Stimulated activated CD8-positive, alpha-beta memory T cell treated with anti-CD3 and anti-CD28 coated beads, Interleukin-2, amount 100 ng/mL, for 1 hour (primary cell): ENCODE measurements around the gene RCHY1.
"Not testable (repeated sequence)": the region's sequence is repeated elsewhere in the genome, so short reads cannot be mapped to it uniquely, and the experiment has no call there.

Source experiments
- DNase-seq, 2 donors: peaks; one replicate each; pipeline ENCODE4 v3.0.0-alpha.2; 2020; ENCODE audit warnings: low read depth in 2 of 2

RCHY1 gene

DNA sequence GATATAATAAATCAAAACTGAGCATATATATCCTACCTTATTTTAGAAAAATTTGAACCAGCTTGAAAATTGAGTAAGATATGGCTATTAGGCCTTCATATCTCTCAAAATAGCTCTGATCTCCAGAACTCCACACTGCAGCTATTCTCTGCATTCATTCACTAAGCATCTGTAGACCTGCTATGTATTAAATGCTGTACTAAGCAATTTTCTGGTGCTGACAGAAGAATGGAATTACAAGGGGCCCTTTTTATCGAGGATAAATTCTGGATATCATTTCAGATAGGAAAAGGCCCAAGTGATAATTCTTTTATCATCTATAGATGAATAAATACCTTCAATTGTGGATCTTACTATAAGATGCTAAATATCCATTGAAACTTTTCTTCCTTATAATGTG lies 1.9 kb upstream of the RCHY1 start:
- DNase-seq = no peak

DNA sequence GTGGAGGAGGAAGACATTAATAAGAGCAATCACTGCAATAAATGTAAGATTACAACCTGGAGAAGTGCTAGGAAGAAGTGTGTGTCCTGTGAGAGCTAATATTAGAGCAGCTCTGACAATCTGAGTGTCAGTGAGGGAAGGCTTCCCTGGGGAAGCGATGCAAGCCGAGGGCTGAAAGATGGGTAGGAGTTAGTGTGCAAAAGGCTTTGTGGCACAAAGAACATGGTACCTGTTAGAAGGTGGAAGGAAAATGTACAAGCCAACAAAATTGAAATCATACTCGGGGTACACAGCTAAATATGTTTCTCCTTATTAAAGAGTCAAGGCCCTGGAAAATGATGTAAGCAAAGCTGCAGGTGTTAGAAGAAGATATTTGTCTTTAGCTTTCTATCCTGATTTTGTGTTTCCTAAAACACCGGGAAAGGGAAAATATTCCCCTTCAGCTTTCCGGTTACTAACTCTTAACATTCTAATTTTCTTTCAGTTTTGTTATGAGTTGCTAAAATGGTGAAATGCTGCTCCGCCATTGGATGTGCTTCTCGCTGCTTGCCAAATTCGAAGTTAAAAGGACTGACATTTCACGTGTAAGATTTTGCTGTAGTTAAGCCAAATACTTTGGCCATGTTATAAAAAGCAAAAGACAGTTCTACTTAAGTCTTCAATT lies 878 bp upstream of the RCHY1 start:
- no peak for DNase-seq

DNA sequence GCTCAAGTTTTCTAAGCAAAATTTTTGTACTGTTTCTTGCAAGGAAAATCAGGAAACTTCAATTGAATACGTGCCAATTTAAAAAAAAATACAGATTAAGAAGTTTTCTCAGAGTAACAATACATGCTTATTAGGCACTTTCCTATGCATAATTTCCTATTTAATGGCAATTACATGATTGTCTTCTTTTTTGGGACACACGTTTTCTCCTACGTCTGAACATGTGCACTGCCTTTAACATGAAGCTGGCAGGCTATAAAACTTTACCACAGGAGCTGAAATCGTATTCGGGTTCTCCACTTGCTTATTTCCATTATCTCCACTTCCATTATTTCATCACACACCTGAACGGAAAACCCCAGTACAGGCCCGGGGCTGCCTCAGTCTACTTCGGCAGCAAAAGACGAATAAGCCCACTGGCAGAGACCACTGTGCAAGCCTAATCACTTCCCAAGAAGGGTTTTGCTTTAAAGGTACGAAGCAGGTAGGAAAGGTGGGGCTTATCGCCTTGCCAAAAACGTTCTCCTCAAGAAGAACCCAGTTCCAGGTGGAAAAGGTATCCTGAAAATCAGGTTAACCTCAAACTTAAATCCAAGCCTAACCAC lies 575 bp downstream of the RCHY1 start:
- no peak for DNase-seq

DNA sequence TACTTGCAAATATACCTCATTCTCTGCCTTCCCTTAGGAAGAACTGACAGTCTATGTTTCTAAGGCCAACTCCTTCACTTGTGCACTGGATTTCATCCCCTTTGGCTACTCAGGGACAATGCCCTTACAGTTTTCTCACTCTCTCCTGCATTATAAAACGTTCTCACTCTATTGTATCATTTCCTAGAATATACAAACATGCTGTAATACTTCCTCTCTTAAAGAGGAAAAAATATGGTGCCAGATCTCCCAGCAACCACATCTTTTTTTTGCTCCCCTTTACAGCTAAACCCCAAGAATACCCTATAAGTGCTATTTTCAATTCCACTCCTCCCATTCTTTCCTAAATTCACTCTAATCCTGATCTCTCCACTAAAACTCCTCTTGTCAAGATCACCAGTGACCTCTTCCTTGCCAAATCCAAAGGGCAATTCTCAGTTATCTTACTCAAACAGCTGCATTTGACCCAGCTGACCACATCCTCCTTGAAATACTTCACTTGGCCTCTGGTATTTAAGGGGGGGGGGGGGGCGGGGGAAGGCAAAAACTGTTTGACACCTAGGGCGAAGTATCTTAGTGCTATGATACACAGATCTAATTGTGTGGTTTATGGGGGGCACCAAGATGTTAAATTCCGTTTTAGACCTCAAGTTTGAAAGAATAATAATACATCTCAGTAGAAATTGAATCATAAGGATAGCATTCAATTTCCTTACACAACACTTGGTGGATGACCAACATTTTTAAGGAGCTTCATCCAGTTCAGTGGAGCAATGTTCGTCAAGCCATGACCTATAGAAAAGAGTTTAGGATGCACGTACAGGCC lies 1.6 kb downstream of the RCHY1 start:
- no peak for DNase-seq

DNA sequence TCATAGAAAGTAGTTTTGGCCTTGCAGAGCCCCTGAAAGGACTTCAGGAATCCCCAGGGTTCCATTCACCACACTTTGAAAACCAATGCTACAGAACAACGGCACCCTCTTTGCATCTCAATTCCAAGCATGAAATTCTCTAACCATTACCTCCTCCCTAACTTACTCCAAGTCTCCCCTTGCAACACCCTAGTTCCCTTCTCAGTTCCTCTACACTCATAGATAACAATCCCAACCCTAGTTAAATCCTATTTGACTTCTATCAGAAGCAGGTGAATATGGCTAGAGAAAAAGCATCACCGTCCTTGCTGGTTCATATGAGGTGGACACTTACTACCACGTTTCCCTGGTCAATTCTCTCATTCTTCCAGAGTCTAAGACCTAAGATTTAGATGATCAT lies 2.4 kb downstream of the RCHY1 start:
- no peak for DNase-seq

DNA sequence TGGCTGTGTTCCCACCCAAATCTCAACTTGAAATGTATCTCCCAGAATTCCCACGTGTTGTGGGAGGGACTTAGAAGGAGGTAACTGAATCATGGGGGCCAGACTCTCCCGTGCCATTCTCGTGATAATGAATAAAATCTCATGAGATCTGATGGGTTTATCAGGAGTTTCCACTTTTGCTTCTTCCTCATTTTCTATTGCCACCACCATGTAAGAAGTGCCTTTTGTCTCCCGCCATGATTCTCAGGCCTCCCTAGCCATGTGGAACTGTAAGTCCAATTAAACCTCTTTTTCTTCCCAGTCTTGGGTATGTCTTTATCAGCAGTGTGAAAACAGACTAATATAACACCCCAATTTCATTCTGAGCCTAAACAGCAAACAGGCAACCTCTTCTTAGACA lies 4.6 kb downstream of the RCHY1 start:
- DNase-seq = not testable (repeated sequence)

DNA sequence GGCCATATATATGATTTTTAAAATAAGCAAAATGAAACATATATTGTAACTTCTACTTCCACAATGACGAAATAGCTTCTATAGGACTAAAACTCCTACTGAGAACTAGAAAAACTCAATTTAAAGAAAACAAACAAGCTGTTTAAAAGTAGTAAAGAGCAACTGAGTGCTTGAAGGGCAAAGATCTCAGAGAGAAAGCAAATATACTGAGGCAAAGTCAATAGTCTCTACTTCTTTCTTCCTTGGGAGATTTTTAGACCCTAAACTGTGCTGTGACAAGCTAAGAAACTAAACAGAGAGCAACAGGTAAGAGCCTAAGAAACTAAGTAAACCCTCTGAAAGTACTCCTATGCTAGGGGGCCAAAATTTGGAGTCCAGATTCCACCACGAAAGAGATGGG lies 8.6 kb downstream of the RCHY1 start:
- DNase-seq = no peak

DNA sequence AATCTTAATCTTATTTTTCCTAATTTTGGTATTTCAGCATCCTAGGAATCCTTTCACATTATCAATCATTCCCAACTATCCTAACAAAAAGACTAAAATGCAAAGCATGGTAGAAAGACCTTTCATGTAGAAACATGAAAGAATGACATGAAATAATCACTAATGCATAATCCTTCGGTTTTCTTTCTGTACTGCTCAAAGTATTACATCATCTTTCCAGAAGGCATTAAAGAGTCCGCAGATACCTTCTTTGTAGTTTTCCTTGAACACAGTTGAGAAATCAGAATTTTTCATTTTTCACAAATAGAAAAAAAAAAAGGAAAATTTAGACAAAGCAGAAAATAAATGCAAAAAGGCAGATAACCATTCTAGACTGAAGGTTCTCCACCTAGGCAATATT lies 11.5 kb downstream of the RCHY1 start:
- no peak for DNase-seq

DNA sequence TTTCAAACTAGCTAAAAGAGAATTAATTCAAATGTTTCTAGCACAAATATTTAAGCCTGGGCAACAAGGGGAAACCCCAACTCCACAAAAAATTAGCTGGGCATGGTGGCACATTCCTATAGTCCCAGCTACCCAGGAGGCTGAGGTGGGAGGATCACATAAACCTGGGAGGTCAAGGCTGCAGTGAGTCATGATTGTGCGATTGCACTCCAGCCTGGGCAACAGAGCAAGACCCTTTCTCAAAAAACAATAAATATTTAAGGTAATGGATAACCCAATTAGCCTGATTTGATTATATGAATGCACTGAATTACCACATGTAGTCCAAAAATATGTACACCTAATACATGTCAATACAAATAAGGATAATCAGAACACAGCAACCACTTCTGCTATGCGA lies 14.3 kb downstream of the RCHY1 start:
- DNase-seq = no peak

DNA sequence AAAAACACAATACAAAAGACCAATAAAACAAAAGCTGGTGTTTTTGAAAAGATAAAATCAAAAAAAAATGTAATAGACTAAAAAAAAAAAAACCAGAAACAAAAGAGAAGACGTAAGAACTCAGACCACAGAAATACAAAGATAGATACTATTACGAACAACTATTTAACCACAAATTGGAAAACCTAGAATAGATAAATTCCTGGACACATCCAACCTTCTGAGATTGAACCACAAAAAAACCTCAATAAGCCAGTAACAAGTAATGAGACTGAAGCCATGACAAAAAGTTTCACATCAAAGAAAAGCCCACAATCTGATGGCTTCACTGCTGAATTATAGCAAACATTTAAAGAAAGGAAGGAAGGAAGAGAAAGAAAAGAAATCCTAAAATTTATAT lies 16.2 kb downstream of the RCHY1 start:
- no peak for DNase-seq

DNA sequence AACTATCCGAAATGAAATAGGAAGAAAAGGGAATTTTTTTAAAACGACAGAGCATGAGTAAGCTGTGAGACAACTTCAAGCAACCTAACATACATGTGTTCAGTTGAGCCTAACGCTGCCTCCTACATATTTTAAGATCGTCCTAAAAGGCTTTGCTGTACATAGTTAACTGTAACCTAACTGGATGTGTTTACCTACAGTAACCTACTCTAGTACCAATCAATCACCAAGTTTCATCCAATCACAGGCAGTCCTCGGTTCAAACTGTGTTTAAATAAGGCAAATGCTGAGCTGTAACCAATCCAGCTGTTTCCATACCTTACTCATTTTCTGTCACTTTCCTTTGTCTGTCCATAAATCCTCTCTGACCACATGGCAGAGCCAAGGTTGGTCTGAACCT lies 17.1 kb downstream of the RCHY1 start:
- DNase-seq = no peak

DNA sequence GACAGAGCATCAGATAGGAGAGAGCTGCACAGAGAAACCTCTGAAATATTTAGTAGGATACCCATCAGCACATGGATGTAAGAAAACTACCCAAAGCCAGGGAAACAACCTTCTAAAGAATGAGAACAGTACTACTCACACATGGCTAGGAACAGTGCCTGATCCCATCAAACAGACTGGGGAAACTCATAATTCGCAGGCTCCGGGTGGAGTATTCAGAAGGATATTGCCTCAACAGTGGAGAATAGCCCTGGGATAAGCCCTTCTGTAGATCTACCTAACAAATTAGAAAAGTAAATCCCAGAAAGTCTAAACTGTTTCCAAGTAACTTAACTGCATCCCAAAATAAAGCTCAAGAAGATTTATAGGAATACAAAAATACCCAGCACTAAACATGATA lies 17.8 kb downstream of the RCHY1 start:
- DNase-seq = no peak

DNA sequence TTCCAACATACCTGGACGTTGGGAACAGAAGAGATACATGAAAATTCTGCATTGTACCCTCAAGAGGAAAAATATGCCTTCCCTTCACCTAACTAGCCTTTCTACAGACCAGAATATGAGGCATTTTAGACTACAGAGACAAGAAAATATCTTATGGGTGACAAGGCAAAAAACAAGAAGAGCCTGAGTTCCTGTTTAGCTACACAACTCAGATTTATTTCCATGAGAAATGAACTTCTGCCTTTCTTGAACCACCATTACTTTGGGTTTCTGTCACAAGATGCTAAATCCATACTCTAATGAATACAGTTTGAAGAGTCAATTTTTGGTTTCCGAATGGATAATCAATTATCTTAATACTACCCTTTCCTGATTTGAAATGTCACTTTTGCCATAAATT lies 18.7 kb downstream of the RCHY1 start:
- no peak for DNase-seq

DNA sequence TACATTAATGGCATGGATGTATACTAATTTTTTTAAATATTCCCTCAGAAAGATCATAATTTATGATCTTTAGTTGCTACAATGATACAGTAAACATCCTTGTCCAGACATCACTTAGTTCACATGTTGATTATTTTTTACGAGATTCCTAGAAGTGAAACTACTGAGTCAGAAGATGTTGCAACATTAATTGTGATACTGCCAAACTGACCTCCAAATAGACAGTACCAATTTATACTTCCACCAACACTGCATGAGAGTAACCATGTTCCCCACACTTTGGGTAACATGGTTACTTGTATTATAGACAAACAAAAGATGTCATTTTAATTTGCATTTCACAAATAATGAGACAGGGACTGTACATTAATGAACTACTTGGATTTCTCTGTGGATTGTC lies 19.6 kb downstream of the RCHY1 start:
- DNase-seq = no peak

DNA sequence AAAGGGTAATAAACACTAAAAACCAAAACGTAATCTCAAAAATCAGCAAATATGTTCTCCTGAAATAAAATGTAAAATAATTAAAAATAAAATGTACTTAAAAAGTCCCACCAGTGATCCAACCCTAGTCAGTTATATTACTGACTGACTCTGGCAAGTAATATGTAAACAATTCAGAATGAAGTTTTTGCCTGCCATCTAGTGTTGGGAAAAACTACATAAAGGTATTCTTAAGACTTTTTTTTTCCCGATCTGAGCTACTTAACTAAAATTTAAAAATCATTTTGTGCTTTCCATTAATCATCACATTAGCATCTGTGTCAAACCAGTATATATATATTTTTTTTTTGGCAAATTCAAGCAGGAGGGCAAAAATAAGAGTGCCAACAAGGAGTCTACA lies 24.0 kb downstream of the RCHY1 start:
- no peak for DNase-seq

DNA sequence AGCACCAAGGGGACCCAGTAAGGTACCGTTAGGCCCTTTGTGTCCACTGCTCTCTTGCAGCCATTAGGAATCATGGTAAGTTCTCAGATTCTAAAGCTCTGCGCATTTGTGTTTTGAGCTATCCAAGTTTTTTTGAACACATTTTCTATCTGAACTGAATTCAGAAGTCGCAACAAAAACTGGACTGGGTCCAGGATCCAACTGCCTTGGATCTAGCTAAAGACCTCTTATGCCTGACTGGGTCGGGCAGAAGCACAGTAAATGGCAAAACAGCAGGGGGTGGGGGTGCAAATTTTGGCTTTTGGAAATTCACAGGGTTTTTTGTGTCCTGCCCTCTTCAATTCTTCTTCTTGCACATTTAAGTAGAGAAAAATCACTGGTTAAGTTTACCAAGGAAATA lies 30.0 kb downstream of the RCHY1 start:
- DNase-seq = no peak

DNA sequence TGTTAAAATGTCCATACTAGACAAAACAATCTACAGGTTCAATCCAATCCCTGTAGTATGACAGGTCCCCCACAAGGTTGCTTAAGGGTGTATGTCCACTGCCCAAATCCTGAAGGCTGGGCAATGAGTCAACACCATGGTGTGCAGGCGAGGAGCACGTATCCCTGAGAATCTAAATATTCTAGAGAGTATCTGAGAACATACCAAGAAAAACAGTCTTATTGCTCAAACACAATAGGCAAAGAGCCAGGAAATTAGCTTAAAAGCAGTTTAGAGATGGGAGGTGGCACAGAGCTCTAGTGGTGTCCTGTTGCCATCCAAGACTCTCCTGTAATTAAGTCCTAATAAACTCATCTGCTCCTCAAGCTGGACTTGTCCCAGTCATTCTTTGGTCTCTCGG lies 37.0 kb downstream of the RCHY1 start:
- DNase-seq = no peak

DNA sequence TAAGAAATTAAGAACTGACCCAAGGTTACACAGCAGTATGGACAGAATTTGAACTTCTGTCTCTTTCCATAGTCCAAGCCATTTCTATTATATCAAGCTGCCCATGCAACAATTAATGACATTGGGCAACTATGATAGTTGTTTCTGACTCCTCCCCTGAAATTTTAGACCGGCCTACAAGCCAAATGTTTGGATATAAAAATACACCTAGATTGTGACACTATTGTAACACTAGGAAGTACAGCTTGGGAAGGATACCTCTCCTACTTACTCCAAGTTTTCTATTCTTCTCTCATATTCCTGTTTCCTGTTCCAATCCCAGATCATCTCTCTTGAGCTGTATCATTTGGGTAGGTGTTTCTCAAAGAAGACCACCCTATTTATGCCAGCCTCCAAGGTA lies 43.5 kb downstream of the RCHY1 start:
- DNase-seq = no peak

DNA sequence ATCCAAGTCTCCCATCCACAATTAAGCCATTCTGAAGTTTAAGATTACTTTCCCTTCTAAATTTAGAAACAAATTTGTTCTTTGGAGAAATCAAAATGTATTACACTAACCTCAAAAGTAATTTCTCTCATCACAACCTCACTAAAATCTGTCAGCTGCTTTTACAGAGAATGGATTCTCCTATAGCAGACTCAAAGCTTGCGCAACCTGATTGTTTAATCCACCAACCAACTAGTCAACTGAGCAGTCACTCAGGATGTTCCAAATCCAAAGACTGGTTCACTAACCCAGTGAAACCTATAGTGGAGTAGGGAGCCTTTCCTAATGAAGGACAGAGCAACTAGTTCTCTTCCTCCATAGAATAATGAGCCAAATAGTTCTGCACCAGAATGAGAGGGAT lies 44.3 kb downstream of the RCHY1 start:
- DNase-seq = no peak

DNA sequence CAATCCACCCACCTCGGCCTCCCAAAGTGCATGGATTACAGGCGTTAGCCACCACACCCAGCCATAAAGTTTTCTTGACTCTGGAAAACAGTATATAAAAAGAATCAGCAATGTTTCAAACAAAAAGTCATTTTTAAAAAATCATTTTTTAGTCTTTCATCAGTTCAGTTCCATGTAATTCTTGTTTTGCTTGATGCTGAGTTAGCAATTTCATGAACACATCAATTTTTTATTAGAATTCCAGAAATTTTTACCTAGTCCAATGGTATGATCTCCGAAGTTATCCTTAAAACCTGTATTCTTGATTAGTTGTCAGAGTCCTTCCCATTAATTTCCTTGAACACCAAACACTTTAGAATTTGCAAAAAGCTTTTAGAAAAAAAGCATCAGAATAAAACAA lies 56.8 kb downstream of the RCHY1 start:
- no peak for DNase-seq

DNA sequence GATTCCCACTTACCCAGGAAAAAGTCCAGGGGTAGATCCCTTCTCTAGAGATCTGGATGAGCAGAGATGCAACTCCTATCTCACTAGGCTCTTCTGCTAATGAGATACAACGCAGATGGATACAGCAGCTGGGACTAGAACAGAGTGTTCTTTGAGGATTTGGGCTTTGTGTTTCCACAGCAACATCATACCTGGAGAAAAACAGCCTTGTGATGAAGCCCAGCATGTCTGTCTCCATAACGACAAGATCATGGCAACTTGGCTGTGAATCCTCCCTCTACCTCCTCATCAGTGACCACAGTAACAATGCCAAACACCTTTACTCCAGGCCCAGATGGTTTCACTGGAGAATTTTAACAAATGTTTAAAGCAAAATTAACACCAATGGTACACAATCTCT lies 80.1 kb downstream of the RCHY1 start:
- no peak for DNase-seq

DNA sequence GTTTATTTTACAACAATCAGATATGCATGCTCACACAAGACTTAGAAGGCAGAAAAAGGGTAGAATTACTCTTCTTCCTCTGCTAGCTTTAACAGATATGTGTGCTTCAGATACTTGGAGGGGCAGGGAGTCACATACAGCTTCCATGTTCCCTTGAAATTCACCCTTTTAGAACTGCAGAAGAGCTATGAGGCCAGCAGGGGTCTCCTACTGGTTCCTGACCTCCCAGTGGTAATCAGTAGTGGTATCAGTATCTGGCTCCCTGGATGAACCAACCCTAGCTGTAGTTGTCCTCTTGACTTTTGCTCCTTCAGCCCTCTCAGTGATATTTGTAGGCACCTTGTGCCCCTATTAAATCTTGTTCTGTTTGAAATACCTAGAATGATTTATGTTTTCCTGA lies 81.5 kb downstream of the RCHY1 start:
- no peak for DNase-seq

DNA sequence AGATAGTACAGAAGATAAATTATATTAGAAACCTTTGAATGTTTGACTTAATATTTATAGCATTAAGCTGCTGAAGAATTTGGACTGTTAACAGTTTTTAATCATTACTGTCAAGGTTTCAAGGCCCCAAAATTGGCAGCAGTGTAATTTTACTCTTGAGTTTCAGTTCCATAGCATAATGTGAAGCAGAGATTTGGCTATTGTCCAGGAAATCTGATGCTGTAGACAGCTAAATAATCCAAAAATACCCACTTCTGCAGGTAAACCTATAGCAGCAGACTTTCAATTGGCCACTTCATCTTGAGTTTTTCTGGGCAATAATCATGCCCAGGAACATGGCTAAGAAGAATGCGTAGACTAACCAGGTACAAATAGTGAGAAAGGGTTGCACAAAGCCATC lies 85.0 kb downstream of the RCHY1 start:
- DNase-seq = no peak
